ENCODE data around the gene TPH2. TPM values are rescaled to one million over a fixed set of nuclear protein-coding genes. Genes with fewer than 3 reads are reported as not detected.

Gene TPH2
- total and polyA plus RNA-seq, 3 donors from 2014 or later = 0.47 to 2.2 (median 1.8) TPM

- 85 to 90% methylated on average over 3 of the region's 3 CpGs for WGBS, 2 donors
- H3K27me3 ChIP-seq = no peaks in the 10 kb centered on the region
- H3K9me3 ChIP-seq = no peaks in the 10 kb centered on the region
- DNase-seq = no peak
- no peaks in the 10 kb centered on the region for H3K36me3 ChIP-seq (ENCODE audit: low read depth, missing control alignments)
- TF ChIP-seq POLR2A (IDR thresholded peaks at IDR 0.05) (no peak), CTCF (IDR thresholded peaks at IDR 0.05) (no peak)
- no peak overlapping the region for H3K4me3 ChIP-seq
- no peak overlapping the region for H3K27ac ChIP-seq
- intact Hi-C loops (cut with DNase I; ENCODE audit: low total_unique reads) = no loop called here
- H3K4me1 ChIP-seq = no peaks in the 10 kb centered on the region
Observed at GRCh38 chr12:71967211-71967610, 28.6 kb downstream of the TPH2 start.

GRCh38 chr12:71969330-71969729 lies 30.7 kb downstream of the TPH2 start:
- H3K4me3 ChIP-seq = peak overlapping the region in 1 of 2 donors; percentile 20
- no peaks in the 10 kb centered on the region for H3K36me3 ChIP-seq (ENCODE audit: low read depth, missing control alignments)
- H3K9me3 ChIP-seq = no peaks in the 10 kb centered on the region
- no peaks in the 10 kb centered on the region for H3K27me3 ChIP-seq
- WGBS, 2 donors = 71% methylated on average over 1 of the region's 1 CpG
- H3K27ac ChIP-seq = no peak overlapping the region
- no peak for DNase-seq
- TF ChIP-seq POLR2A (IDR thresholded peaks at IDR 0.05) (no peak), CTCF (IDR thresholded peaks at IDR 0.05) (no peak)
- intact Hi-C loops (cut with DNase I; ENCODE audit: low total_unique reads) = no loop called here
- no peaks in the 10 kb centered on the region for H3K4me1 ChIP-seq

- H3K9me3 ChIP-seq = no peaks in the 10 kb centered on the region
- H3K4me3 ChIP-seq = no peak overlapping the region
- TF ChIP-seq CTCF (IDR thresholded peaks at IDR 0.05) = no peak
- no peak for TF ChIP-seq POLR2A (IDR thresholded peaks at IDR 0.05)
- no peak for DNase-seq
- no peak overlapping the region for H3K27ac ChIP-seq
- intact Hi-C loops (cut with DNase I; ENCODE audit: low total_unique reads) = no loop called here
- WGBS, 2 donors = 89 to 91% methylated on average over 5 of the region's 5 CpGs
- no peaks in the 10 kb centered on the region for H3K4me1 ChIP-seq
- no peaks in the 10 kb centered on the region for H3K27me3 ChIP-seq
- H3K36me3 ChIP-seq (ENCODE audit: low read depth, missing control alignments) = no peaks in the 10 kb centered on the region
Observed at GRCh38 chr12:71970031-71970430, 31.4 kb downstream of the TPH2 start.

GRCh38 chr12:71972441-71973074 lies 33.9 kb downstream of the TPH2 start:
- Histone ChIP-seq H3K4me3 (no peak overlapping the region), H3K27me3 (no peaks in the 10 kb centered on the region), H3K4me1 (no peaks in the 10 kb centered on the region), H3K27ac (no peak overlapping the region), H3K36me3 (ENCODE audit: low read depth, missing control alignments) (no peaks in the 10 kb centered on the region), H3K9me3 (no peaks in the 10 kb centered on the region)
- no peak for DNase-seq
- intact Hi-C loops (cut with DNase I; ENCODE audit: low total_unique reads) = no loop called here
- WGBS, 2 donors = 67 to 83% methylated on average over 4 of the region's 4 CpGs
- TF ChIP-seq POLR2A (IDR thresholded peaks at IDR 0.05) (no peak), CTCF (IDR thresholded peaks at IDR 0.05) (no peak)

- H3K27me3 ChIP-seq = no peaks in the 10 kb centered on the region
- no peaks in the 10 kb centered on the region for H3K36me3 ChIP-seq (ENCODE audit: low read depth, missing control alignments)
- no peak for DNase-seq
- H3K4me1 ChIP-seq = no peaks in the 10 kb centered on the region
- TF ChIP-seq POLR2A (IDR thresholded peaks at IDR 0.05) (no peak), CTCF (IDR thresholded peaks at IDR 0.05) (no peak)
- no peak overlapping the region for H3K27ac ChIP-seq
- intact Hi-C loops (cut with DNase I; ENCODE audit: low total_unique reads) = no loop called here
- WGBS, 2 donors = 68 to 70% methylated on average over 4 of the region's 4 CpGs
- H3K9me3 ChIP-seq = no peaks in the 10 kb centered on the region
- H3K4me3 ChIP-seq = no peak overlapping the region
Observed at GRCh38 chr12:71973687-71974086, 35.0 kb downstream of the TPH2 start.
